ENCODE data around the gene ST3GAL3.

Gene ST3GAL3

DNA sequence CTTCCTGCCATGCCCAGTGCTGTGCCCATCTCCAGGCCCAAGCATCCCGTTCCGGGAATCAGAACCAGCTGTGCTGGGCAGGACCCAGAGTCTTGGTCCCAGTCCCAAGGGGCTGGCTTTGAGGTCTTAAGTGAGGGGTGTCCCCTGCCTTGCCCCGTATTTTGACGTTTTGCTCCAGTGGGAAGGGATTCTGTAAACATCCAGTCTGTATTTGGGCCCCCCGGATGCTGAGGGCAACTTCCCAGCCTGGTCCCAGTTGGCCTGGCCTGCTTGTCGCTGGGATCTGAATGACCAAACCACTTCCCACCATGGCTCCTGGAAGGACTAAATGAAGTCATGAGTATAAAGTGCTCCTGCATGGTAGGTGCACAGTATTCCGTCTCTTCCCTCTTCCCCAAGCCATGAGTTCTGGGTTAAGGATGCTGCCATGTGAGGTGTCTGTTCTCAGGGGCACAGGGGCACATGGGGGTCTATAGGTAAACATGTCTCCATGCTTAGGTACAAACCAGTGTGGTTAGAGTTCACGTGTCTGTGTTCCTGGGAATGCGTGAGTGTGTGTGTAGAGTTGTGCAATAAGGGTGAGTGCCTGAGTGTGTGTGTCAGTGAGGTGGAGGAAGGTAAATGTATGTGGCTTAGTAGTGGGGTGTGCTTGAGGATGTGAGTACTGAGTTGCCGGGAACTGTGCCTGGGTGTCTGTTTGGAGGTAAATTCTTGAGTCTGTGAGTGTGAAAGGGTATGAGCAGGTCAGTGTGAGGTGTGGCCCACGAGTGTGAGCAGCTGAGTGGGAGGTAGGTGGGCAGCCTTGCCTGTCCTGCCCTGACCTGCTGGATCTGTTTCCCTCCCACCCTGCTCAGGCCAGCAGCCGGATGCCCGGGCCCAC, 273.2 kb downstream of the ST3GAL3 start:
- H3K9me3 ChIP-seq (ENCODE audit: insufficient read depth, low read depth, low read length): no peaks in the 10 kb centered on the region
- H3K36me3 ChIP-seq (ENCODE audit: insufficient read depth, low read length): peaks cover 51% of the 10 kb centered on the region
- H3K4me3 ChIP-seq (ENCODE audit: low read length): peak overlapping the region; percentile 88
- H3K4me1 ChIP-seq (ENCODE audit: insufficient read depth, low read length): peaks cover 16% of the 10 kb centered on the region; the same call in 1 of the 2 replicates
- no peaks in the 10 kb centered on the region for H3K27me3 ChIP-seq (ENCODE audit: insufficient read depth, low read length)
- H3K9ac ChIP-seq (ENCODE audit: low read depth, low read length): peak overlapping the region; percentile 77
- H3K27ac ChIP-seq (ENCODE audit: low read depth, low read length): no peak overlapping the region
- WGBS: 85% methylated on average over 13 of the region's 13 CpGs
